CD4-positive, alpha-beta T cell treated with Interferon gamma for 1 hour (primary cell): Measurements from ENCODE around the gene SLC9A9.

Experiments used
- DNase-seq: peaks from one replicate; pipeline ENCODE4 v3.0.0-alpha.2; 2020

Gene SLC9A9

GRCh38 chr3:143676021-143676420 lies 172.2 kb downstream of the SLC9A9 start:
- DNase-seq: no peak

GRCh38 chr3:143674100-143674968 lies 173.9 kb downstream of the SLC9A9 start:
- DNase-seq: peak; percentile 71

- DNase-seq: no peak
Measured at GRCh38 chr3:143672396-143673165, 175.7 kb downstream of the SLC9A9 start.

- DNase-seq: no peak
Measured at GRCh38 chr3:143671626-143672025, 176.6 kb downstream of the SLC9A9 start.

- DNase-seq: no peak
Measured at GRCh38 chr3:143668924-143669790, 179.1 kb downstream of the SLC9A9 start.

GRCh38 chr3:143668385-143668784 lies 179.9 kb downstream of the SLC9A9 start:
- DNase-seq: no peak

GRCh38 chr3:143661677-143662076 lies 186.6 kb downstream of the SLC9A9 start:
- DNase-seq: no peak

GRCh38 chr3:143658861-143659260 lies 189.4 kb downstream of the SLC9A9 start:
- no peak for DNase-seq

- DNase-seq: no peak
Measured at GRCh38 chr3:143658116-143658515, 190.2 kb downstream of the SLC9A9 start.

GRCh38 chr3:143657391-143657790 lies 190.9 kb downstream of the SLC9A9 start:
- DNase-seq: no peak

GRCh38 chr3:143654906-143655305 lies 193.4 kb downstream of the SLC9A9 start:
- no peak for DNase-seq

- DNase-seq: no peak
Measured at GRCh38 chr3:143653935-143654334, 194.3 kb downstream of the SLC9A9 start.

GRCh38 chr3:143653493-143653892 lies 194.8 kb downstream of the SLC9A9 start:
- no peak for DNase-seq

- no peak for DNase-seq
Measured at GRCh38 chr3:143652118-143652517, 196.2 kb downstream of the SLC9A9 start.

GRCh38 chr3:143650827-143651226 lies 197.4 kb downstream of the SLC9A9 start:
- DNase-seq: no peak

GRCh38 chr3:143650120-143650519 lies 198.1 kb downstream of the SLC9A9 start:
- DNase-seq: no peak

GRCh38 chr3:143648708-143649107 lies 199.6 kb downstream of the SLC9A9 start:
- no peak for DNase-seq

GRCh38 chr3:143648218-143648617 lies 200.1 kb downstream of the SLC9A9 start:
- DNase-seq: no peak

- peak; percentile 18 for DNase-seq
Measured at GRCh38 chr3:143644370-143645089, 203.7 kb downstream of the SLC9A9 start.

GRCh38 chr3:143643905-143644304 lies 204.4 kb downstream of the SLC9A9 start:
- DNase-seq: no peak

- DNase-seq: no peak
Measured at GRCh38 chr3:143640774-143641173, 207.5 kb downstream of the SLC9A9 start.

- no peak for DNase-seq
Measured at GRCh38 chr3:143637133-143637532, 211.1 kb downstream of the SLC9A9 start.
